Gastrocnemius medialis (tissue), 4 donors: ENCODE data around the gene EN2.

Experiments used
- POLR2A ChIP-seq, 2 donors: fragments of 450-650 bp; IDR thresholded peaks; one replicate each; pipeline ENCODE4 v1.6.1; 2017; ENCODE audit warnings: antibody characterized with exemption in 2 of 2, mild to moderate bottlenecking in 2 of 2, moderate library complexity in 2 of 2
- TF ChIP-seq, protein P1 (sequence below), 5 experiments: fragments of 450-650 bp in 3 of 5; fragments of 200-600 bp in 2 of 5; sonication (generic) in 2 of 5; IDR thresholded peaks in 4 of 5; conservative IDR thresholded peaks in 1 of 5; 1 replicate in 4 of 5; 2 replicates in 1 of 5; pipeline ENCODE4 v1.5.1; 2016 to 2019; ENCODE audit warnings: antibody characterized with exemption in 5 of 5, mild to moderate bottlenecking in 3 of 5, moderate library complexity in 3 of 5

GRCh38 chr7:155495440-155496248 lies 37.7 kb downstream of the EN2 start:
- TF ChIP-seq, protein P1, sequence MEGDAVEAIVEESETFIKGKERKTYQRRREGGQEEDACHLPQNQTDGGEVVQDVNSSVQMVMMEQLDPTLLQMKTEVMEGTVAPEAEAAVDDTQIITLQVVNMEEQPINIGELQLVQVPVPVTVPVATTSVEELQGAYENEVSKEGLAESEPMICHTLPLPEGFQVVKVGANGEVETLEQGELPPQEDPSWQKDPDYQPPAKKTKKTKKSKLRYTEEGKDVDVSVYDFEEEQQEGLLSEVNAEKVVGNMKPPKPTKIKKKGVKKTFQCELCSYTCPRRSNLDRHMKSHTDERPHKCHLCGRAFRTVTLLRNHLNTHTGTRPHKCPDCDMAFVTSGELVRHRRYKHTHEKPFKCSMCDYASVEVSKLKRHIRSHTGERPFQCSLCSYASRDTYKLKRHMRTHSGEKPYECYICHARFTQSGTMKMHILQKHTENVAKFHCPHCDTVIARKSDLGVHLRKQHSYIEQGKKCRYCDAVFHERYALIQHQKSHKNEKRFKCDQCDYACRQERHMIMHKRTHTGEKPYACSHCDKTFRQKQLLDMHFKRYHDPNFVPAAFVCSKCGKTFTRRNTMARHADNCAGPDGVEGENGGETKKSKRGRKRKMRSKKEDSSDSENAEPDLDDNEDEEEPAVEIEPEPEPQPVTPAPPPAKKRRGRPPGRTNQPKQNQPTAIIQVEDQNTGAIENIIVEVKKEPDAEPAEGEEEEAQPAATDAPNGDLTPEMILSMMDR (IDR thresholded peaks at IDR 0.05 in 4 of 5, conservative IDR thresholded peaks at IDR 0.05 in 1 of 5), result no peak
- TF ChIP-seq POLR2A (IDR thresholded peaks at IDR 0.05), result no peak
